Measurements from ENCODE around the gene NKIRAS1.
"Not testable (repeated sequence)": the region's sequence is repeated elsewhere in the genome, so short reads cannot be mapped to it uniquely, and the experiment has no call there.

The NKIRAS1 gene

GRCh38 chr3:23919628-23920027 lies 2.8 kb upstream of the NKIRAS1 start:
- H4K8ac ChIP-seq (ENCODE audit: low read length), result no peak overlapping the region
- H3K4me3 ChIP-seq (ENCODE audit: insufficient read depth in 1 of 2, low read depth in 1 of 2, low read length in 2 of 2), result no peak overlapping the region
- no peak overlapping the region for H4K91ac ChIP-seq (ENCODE audit: low read length)
- no peak overlapping the region for H3K27ac ChIP-seq (ENCODE audit: low read length, poor library complexity, severe bottlenecking)
- no peak overlapping the region for H3K14ac ChIP-seq (ENCODE audit: low read length in 2 of 2)
- H3K4me1 ChIP-seq (ENCODE audit: control insufficient read depth, insufficient read depth, low read depth, low read length), result peaks cover 6% of the 10 kb centered on the region
- H3K9ac ChIP-seq (ENCODE audit: low read length), result peak overlapping the region; percentile 10
- no peak overlapping the region for H2BK120ac ChIP-seq (ENCODE audit: low read depth, low read length)
- peaks cover 5 to 37% of the 10 kb centered on the region in 2 experiments for H3K36me3 ChIP-seq (ENCODE audit: control insufficient read depth in 1 of 2, insufficient read depth in 2 of 2, low read depth in 1 of 2, low read length in 2 of 2)
- no peaks in the 10 kb centered on the region for H3K9me3 ChIP-seq (ENCODE audit: control insufficient read depth, low read length)
- H3K79me1 ChIP-seq (replicated peaks; ENCODE audit: low read length, poor library complexity, severe bottlenecking), result peaks cover 10% of the 10 kb centered on the region
- peak overlapping the region; percentile 10 for H3K4me2 ChIP-seq (ENCODE audit: low read length, poor library complexity, severe bottlenecking)
- H3K27me3 ChIP-seq (ENCODE audit: control insufficient read depth in 1 of 2, insufficient read depth in 1 of 2, low read length in 2 of 2), result no peaks in the 10 kb centered on the region
- no peak for DNase-seq
- H2AK5ac ChIP-seq (ENCODE audit: low read length, severe bottlenecking), result no peak overlapping the region
- 100% methylated on average over 2 of the region's 2 CpGs for WGBS
- no peak overlapping the region for H2BK15ac ChIP-seq (ENCODE audit: low read depth, poor library complexity, severe bottlenecking)
- H3K18ac ChIP-seq (ENCODE audit: low read depth in 1 of 2, low read length in 2 of 2), result no peak overlapping the region
- H2BK12ac ChIP-seq (ENCODE audit: low read length in 2 of 2), result no peak overlapping the region
- no peak overlapping the region for H3K23ac ChIP-seq (ENCODE audit: low read length in 2 of 2)
- no peak overlapping the region for H2AFZ ChIP-seq (ENCODE audit: low read depth, low read length)
- H2BK5ac ChIP-seq (ENCODE audit: low read depth, low read length, poor library complexity, severe bottlenecking), result no peak overlapping the region
- H3K4ac ChIP-seq (ENCODE audit: low read depth in 1 of 2, low read length in 2 of 2), result no peak overlapping the region

GRCh38 chr3:23918331-23918730 lies 1.5 kb upstream of the NKIRAS1 start:
- not testable (repeated sequence) for H3K79me1 ChIP-seq (replicated peaks; ENCODE audit: low read length, poor library complexity, severe bottlenecking); H3K9me3 ChIP-seq (ENCODE audit: control insufficient read depth, low read length); H4K91ac ChIP-seq (ENCODE audit: low read length); H3K27me3 ChIP-seq (ENCODE audit: control insufficient read depth in 1 of 2, insufficient read depth in 1 of 2, low read length in 2 of 2); H3K18ac ChIP-seq (ENCODE audit: low read depth in 1 of 2, low read length in 2 of 2); H2AFZ ChIP-seq (ENCODE audit: low read depth, low read length); H2BK5ac ChIP-seq (ENCODE audit: low read depth, low read length, poor library complexity, severe bottlenecking); H2BK120ac ChIP-seq (ENCODE audit: low read depth, low read length); H2AK5ac ChIP-seq (ENCODE audit: low read length, severe bottlenecking); H4K8ac ChIP-seq (ENCODE audit: low read length); H3K14ac ChIP-seq (ENCODE audit: low read length in 2 of 2); H3K4ac ChIP-seq (ENCODE audit: low read depth in 1 of 2, low read length in 2 of 2); H3K4me1 ChIP-seq (ENCODE audit: control insufficient read depth, insufficient read depth, low read depth, low read length); H2BK12ac ChIP-seq (ENCODE audit: low read length in 2 of 2); H2BK15ac ChIP-seq (ENCODE audit: low read depth, poor library complexity, severe bottlenecking); H3K23ac ChIP-seq (ENCODE audit: low read length in 2 of 2); H3K27ac ChIP-seq (ENCODE audit: low read length, poor library complexity, severe bottlenecking); DNase-seq
- H3K9ac ChIP-seq (ENCODE audit: low read length), result peak overlapping the region; percentile 97
- H3K4me2 ChIP-seq (ENCODE audit: low read length, poor library complexity, severe bottlenecking), result peak overlapping the region; percentile 90
- peaks cover 5 to 37% of the 10 kb centered on the region in 2 experiments for H3K36me3 ChIP-seq (ENCODE audit: control insufficient read depth in 1 of 2, insufficient read depth in 2 of 2, low read depth in 1 of 2, low read length in 2 of 2)
- WGBS, result 53% methylated on average over 12 of the region's 12 CpGs
- H3K4me3 ChIP-seq (ENCODE audit: insufficient read depth in 1 of 2, low read depth in 1 of 2, low read length in 2 of 2), result peak overlapping the region in 1 of 2 experiments; percentile 92

GRCh38 chr3:23917679-23918303 lies 1.0 kb upstream of the NKIRAS1 start:
- peaks cover 5 to 37% of the 10 kb centered on the region in 2 experiments for H3K36me3 ChIP-seq (ENCODE audit: control insufficient read depth in 1 of 2, insufficient read depth in 2 of 2, low read depth in 1 of 2, low read length in 2 of 2)
- peak overlapping the region; percentile 58 for H2AK5ac ChIP-seq (ENCODE audit: low read length, severe bottlenecking)
- peak overlapping the region; percentile 90 for H3K4me2 ChIP-seq (ENCODE audit: low read length, poor library complexity, severe bottlenecking)
- H3K4me3 ChIP-seq (ENCODE audit: insufficient read depth in 1 of 2, low read depth in 1 of 2, low read length in 2 of 2), result peak overlapping the region; percentile 80 to 92
- not testable (repeated sequence) for H3K4me1 ChIP-seq (ENCODE audit: control insufficient read depth, insufficient read depth, low read depth, low read length); H2BK12ac ChIP-seq (ENCODE audit: low read length in 2 of 2); H2BK120ac ChIP-seq (ENCODE audit: low read depth, low read length); H3K27me3 ChIP-seq (ENCODE audit: control insufficient read depth in 1 of 2, insufficient read depth in 1 of 2, low read length in 2 of 2); H3K9me3 ChIP-seq (ENCODE audit: control insufficient read depth, low read length); H3K79me1 ChIP-seq (replicated peaks; ENCODE audit: low read length, poor library complexity, severe bottlenecking); H2BK5ac ChIP-seq (ENCODE audit: low read depth, low read length, poor library complexity, severe bottlenecking); H4K91ac ChIP-seq (ENCODE audit: low read length); H2BK15ac ChIP-seq (ENCODE audit: low read depth, poor library complexity, severe bottlenecking); H2AFZ ChIP-seq (ENCODE audit: low read depth, low read length); H3K27ac ChIP-seq (ENCODE audit: low read length, poor library complexity, severe bottlenecking)
- peak overlapping the region; percentile 97 for H3K9ac ChIP-seq (ENCODE audit: low read length)
- peak overlapping the region; percentile 90 to 96 for H3K18ac ChIP-seq (ENCODE audit: low read depth in 1 of 2, low read length in 2 of 2)
- peak overlapping the region in 1 of 2 experiments; percentile 72 for H3K23ac ChIP-seq (ENCODE audit: low read length in 2 of 2)
- peak overlapping the region in 1 of 2 experiments; percentile 92 for H3K14ac ChIP-seq (ENCODE audit: low read length in 2 of 2)
- DNase-seq, result peak; percentile 60
- peak overlapping the region; percentile 76 to 80 for H3K4ac ChIP-seq (ENCODE audit: low read depth in 1 of 2, low read length in 2 of 2)
- WGBS, result under 1% methylated on average over 17 of the region's 21 CpGs
- peak overlapping the region; percentile 77 for H4K8ac ChIP-seq (ENCODE audit: low read length)

GRCh38 chr3:23916152-23916885 lies 471 bp downstream of the NKIRAS1 start:
- Histone ChIP-seq H3K9ac (ENCODE audit: low read length) (peak overlapping the region; percentile 97), H2BK120ac (ENCODE audit: low read depth, low read length) (no peak overlapping the region), H3K18ac (ENCODE audit: low read depth in 1 of 2, low read length in 2 of 2) (peak overlapping the region; percentile 11 to 86), H4K8ac (ENCODE audit: low read length) (peak overlapping the region; percentile 29), H3K4me1 (ENCODE audit: control insufficient read depth, insufficient read depth, low read depth, low read length) (no peaks in the 10 kb centered on the region), H3K36me3 (ENCODE audit: control insufficient read depth in 1 of 2, insufficient read depth in 2 of 2, low read depth in 1 of 2, low read length in 2 of 2) (peaks cover 0 to 34% of the 10 kb centered on the region in 2 experiments), H2BK15ac (ENCODE audit: low read depth, poor library complexity, severe bottlenecking) (no peak overlapping the region), H3K14ac (ENCODE audit: low read length in 2 of 2) (peak overlapping the region in 1 of 2 experiments; percentile 86), H2AFZ (ENCODE audit: low read depth, low read length) (peak overlapping the region; percentile 75), H3K23ac (ENCODE audit: low read length in 2 of 2) (peak overlapping the region in 1 of 2 experiments; percentile 75), H3K79me1 (replicated peaks; ENCODE audit: low read length, poor library complexity, severe bottlenecking) (peaks cover 10% of the 10 kb centered on the region), H2BK12ac (ENCODE audit: low read length in 2 of 2) (peak overlapping the region in 1 of 2 experiments; percentile 10), H3K4ac (ENCODE audit: low read depth in 1 of 2, low read length in 2 of 2) (peak overlapping the region in 1 of 2 experiments; percentile 81), H3K4me2 (ENCODE audit: low read length, poor library complexity, severe bottlenecking) (peak overlapping the region; percentile 72), H3K27me3 (ENCODE audit: control insufficient read depth in 1 of 2, insufficient read depth in 1 of 2, low read length in 2 of 2) (no peaks in the 10 kb centered on the region), H4K91ac (ENCODE audit: low read length) (no peak overlapping the region), H2AK5ac (ENCODE audit: low read length, severe bottlenecking) (no peak overlapping the region), H3K4me3 (ENCODE audit: insufficient read depth in 1 of 2, low read depth in 1 of 2, low read length in 2 of 2) (peak overlapping the region; percentile 70 to 92), H2BK5ac (ENCODE audit: low read depth, low read length, poor library complexity, severe bottlenecking) (no peak overlapping the region), H3K27ac (ENCODE audit: low read length, poor library complexity, severe bottlenecking) (peak overlapping the region; percentile 56), H3K9me3 (ENCODE audit: control insufficient read depth, low read length) (no peaks in the 10 kb centered on the region)
- DNase-seq, result no peak
- WGBS, result 3% methylated on average over 48 of the region's 48 CpGs

All from mesenchymal stem cell (in vitro differentiated cells and primary cell).